WTC11 (cell line): ENCODE results near the gene CCNT1.

Source experiments
- ATF3 ChIP-seq: sonication (generic); formaldehyde crosslinking; conservative IDR thresholded peaks from 2 replicates; pipeline ENCODE4 v1.8.1; 2022; ENCODE audit warnings: mild to moderate bottlenecking, missing genetic modification reagents
- CTCF ChIP-seq: fragments of 200-600 bp; IDR thresholded peaks from 2 replicates; pipeline ENCODE4 v1.8.0; 2022; ENCODE audit warnings: antibody characterized with exemption
- IRF2 ChIP-seq: sonication (generic); formaldehyde crosslinking; IDR thresholded peaks from 2 replicates; pipeline ENCODE4 v1.8.0; 2022; ENCODE audit warnings: low read depth, missing genetic modification reagents, borderline replicate concordance
- SMAD3 ChIP-seq: sonication (generic); formaldehyde crosslinking; IDR thresholded peaks from 2 replicates; pipeline ENCODE4 v1.8.0; 2022; ENCODE audit warnings: missing genetic modification reagents, mild to moderate bottlenecking, borderline replicate concordance
- TCF7 ChIP-seq: sonication (generic); formaldehyde crosslinking; IDR thresholded peaks from 2 replicates; pipeline ENCODE4 v1.8.0; 2022; ENCODE audit warnings: mild to moderate bottlenecking, low read depth, missing genetic modification reagents, moderate library complexity
- ZNF263 ChIP-seq: sonication (generic); formaldehyde crosslinking; IDR thresholded peaks from 2 replicates; pipeline ENCODE4 v1.8.1; 2022; ENCODE audit warnings: low read depth, mild to moderate bottlenecking, moderate library complexity, missing genetic modification reagents
- ZNF416 ChIP-seq: fragments of 250-450 bp; sonication (Bioruptor Pico); IDR thresholded peaks from 2 replicates; pipeline ENCODE4 v1.9.0; 2021; ENCODE audit warnings: mild to moderate bottlenecking, inconsistent platforms

GRCh38 chr12:48694038-48694437 is 22.5 kb downstream of the CCNT1 start:
- TF ChIP-seq TCF7 (CRISPR knock-in tag) (no peak), CTCF (no peak), SMAD3 (CRISPR knock-in tag) (no peak), IRF2 (CRISPR knock-in tag) (no peak), ATF3 (CRISPR knock-in tag) (no peak), ZNF416 (CRISPR knock-in tag) (no peak), ZNF263 (CRISPR knock-in tag) (no peak)
